Natural killer cell (primary cell): ENCODE results near the gene CLEC4F. TPM values are rescaled to one million over a fixed set of nuclear protein-coding genes. Genes with fewer than 3 reads are reported as not detected.

ENCODE experiments used
- ATAC-seq, 3 donors: fragments of 150-1000 bp in 2 of 3; fragments of 200-7000 bp in 1 of 3; cut with Tn5 transposase; 1 replicate in 1 of 3; 2 replicates in 2 of 3; pipeline ENCODE4 v1.10.0; 2021; ENCODE audit warnings: mild to moderate bottlenecking in 2 of 3, moderate library complexity in 2 of 3
- DNase-seq, 2 donors: peaks; one replicate each; pipeline versions ENCODE4 v3.0.0 to v3.0.0-alpha.2; 2013 to 2021; ENCODE audit warnings: mixed read lengths in 1 of 2
- H3K27ac ChIP-seq: one replicate; pipeline ENCODE4 v1.5.1; 2013; ENCODE audit warnings: mild to moderate bottlenecking, low read length
- H3K27me3 ChIP-seq: one replicate; pipeline ENCODE4 v1.6.1; 2013; ENCODE audit warnings: low read length; ENCODE audit not compliant: control insufficient read depth, insufficient read depth
- H3K36me3 ChIP-seq: one replicate; pipeline ENCODE4 v1.6.1; 2013; ENCODE audit warnings: low read length; ENCODE audit not compliant: control insufficient read depth, insufficient read depth
- H3K4me1 ChIP-seq: one replicate; pipeline ENCODE4 v1.6.1; 2013; ENCODE audit warnings: low read length; ENCODE audit not compliant: control insufficient read depth, insufficient read depth
- H3K4me3 ChIP-seq: one replicate; pipeline ENCODE4 v1.5.1; 2013; ENCODE audit warnings: low read length
- H3K9me3 ChIP-seq: one replicate; pipeline ENCODE4 v1.6.1; 2013; ENCODE audit warnings: low read length; ENCODE audit not compliant: control insufficient read depth, insufficient read depth
- H3K27ac Mint-ChIP-seq, 2 donors: one replicate each; pipeline ENCODE4 v1.8.0; 2022; ENCODE audit warnings: mild to moderate bottlenecking in 2 of 2, mixed read lengths in 2 of 2, moderate library complexity in 1 of 2
- H3K27me3 Mint-ChIP-seq, 2 donors: one replicate each; pipeline ENCODE4 v1.8.0; 2022; ENCODE audit warnings: low read depth in 2 of 2, mixed read lengths in 2 of 2
- H3K36me3 Mint-ChIP-seq: one replicate; pipeline ENCODE4 v1.8.0; 2022; ENCODE audit warnings: mixed read lengths
- H3K4me1 Mint-ChIP-seq, 2 donors: one replicate each; pipeline ENCODE4 v1.8.0; 2022; ENCODE audit warnings: mixed read lengths in 2 of 2
- H3K4me3 Mint-ChIP-seq: one replicate; pipeline ENCODE4 v1.8.0; 2022; ENCODE audit warnings: mild to moderate bottlenecking, moderate library complexity, mixed read lengths
- H3K9me3 Mint-ChIP-seq, 2 donors: one replicate each; pipeline ENCODE4 v1.8.0; 2022; ENCODE audit warnings: mixed read lengths in 2 of 2
- CTCF ChIP-seq: fragments of 200-600 bp; IDR thresholded peaks from one replicate; pipeline ENCODE4 v1.8.0; 2022; ENCODE audit warnings: antibody characterized with exemption
- WGBS: methylation state at CpG from one replicate; pipeline ENCODE4 v1.1.7; 2013; ENCODE audit warnings: missing lambda C conversion rate; ENCODE audit not compliant: insufficient coverage; 5-methylcytosine and 5-hydroxymethylcytosine counted together
- intact Hi-C: fragments of 100-400 bp; cut with micrococcal nuclease; formaldehyde crosslinking; loops from one replicate; pipeline ENCODE4 v1.14.2; 2022
- total RNA-seq, 4 donors: library from RNA; stranded (reverse); fragments of 120-200 nt in 1 of 4; gene quantifications; one replicate each; pipeline versions ENCODE4 v1.2.3 to v1.2.4, GENCODE V29; 2013 to 2022

Gene CLEC4F
- total RNA-seq: 1 to 10 TPM in 1 of 3 donors, under 1 TPM in 2; 0.33 to 1.4 (median 0.39) TPM
- total RNA-seq (2013): 0.25 TPM

GRCh38 chr2:70820499-70820898, at the start of gene CLEC4F:
TSS of gene CLEC4F (minus strand) at chr2:70820599. CDS start at chr2:70820523, 76 bp downstream.
- Mint-ChIP-seq H3K27ac (no peak within 1 kb of the TSS), H3K4me1 (peaks cover 22 to 28% of the 10 kb centered on the region in 2 donors), H3K9me3 (no peaks in the 10 kb centered on the region), H3K27me3 (no peaks in the 10 kb centered on the region), H3K36me3 (no peaks in the 10 kb centered on the region), H3K4me3 (no peak within 1 kb of the TSS)
- Histone ChIP-seq H3K4me3 (no peak within 1 kb of the TSS), H3K27ac (no peak within 1 kb of the TSS), H3K4me1 (peaks cover 16% of the 10 kb centered on the region), H3K27me3 (no peaks in the 10 kb centered on the region), H3K36me3 (no peaks in the 10 kb centered on the region), H3K9me3 (no peaks in the 10 kb centered on the region)
- 83% methylated on average over 7 of the region's 7 CpGs for WGBS
- no peak for DNase-seq
- intact Hi-C loops: no loop called here
- ATAC-seq: no peak
- no peak for TF ChIP-seq CTCF

GRCh38 chr2:70868970-70869369, 48.6 kb upstream of the CLEC4F start:
- Mint-ChIP-seq H3K9me3 (no peaks in the 10 kb centered on the region), H3K27ac (no peak overlapping the region), H3K4me1 (peaks cover 7 to 14% of the 10 kb centered on the region in 2 donors), H3K4me3 (no peak overlapping the region), H3K36me3 (no peaks in the 10 kb centered on the region), H3K27me3 (peaks cover 14 to 17% of the 10 kb centered on the region in 2 donors)
- WGBS: 71% methylated on average over 1 of the region's 1 CpG
- ATAC-seq (no peak), DNase-seq (no peak)
- intact Hi-C loops: no loop called here
- peaks cover 14% of the 10 kb centered on the region for H3K27me3 ChIP-seq
- no peak for TF ChIP-seq CTCF
- H3K4me3 ChIP-seq: no peak overlapping the region
- H3K36me3 ChIP-seq: no peaks in the 10 kb centered on the region
- no peak overlapping the region for H3K27ac ChIP-seq
- no peaks in the 10 kb centered on the region for H3K9me3 ChIP-seq
- peaks cover 11% of the 10 kb centered on the region for H3K4me1 ChIP-seq

DNA sequence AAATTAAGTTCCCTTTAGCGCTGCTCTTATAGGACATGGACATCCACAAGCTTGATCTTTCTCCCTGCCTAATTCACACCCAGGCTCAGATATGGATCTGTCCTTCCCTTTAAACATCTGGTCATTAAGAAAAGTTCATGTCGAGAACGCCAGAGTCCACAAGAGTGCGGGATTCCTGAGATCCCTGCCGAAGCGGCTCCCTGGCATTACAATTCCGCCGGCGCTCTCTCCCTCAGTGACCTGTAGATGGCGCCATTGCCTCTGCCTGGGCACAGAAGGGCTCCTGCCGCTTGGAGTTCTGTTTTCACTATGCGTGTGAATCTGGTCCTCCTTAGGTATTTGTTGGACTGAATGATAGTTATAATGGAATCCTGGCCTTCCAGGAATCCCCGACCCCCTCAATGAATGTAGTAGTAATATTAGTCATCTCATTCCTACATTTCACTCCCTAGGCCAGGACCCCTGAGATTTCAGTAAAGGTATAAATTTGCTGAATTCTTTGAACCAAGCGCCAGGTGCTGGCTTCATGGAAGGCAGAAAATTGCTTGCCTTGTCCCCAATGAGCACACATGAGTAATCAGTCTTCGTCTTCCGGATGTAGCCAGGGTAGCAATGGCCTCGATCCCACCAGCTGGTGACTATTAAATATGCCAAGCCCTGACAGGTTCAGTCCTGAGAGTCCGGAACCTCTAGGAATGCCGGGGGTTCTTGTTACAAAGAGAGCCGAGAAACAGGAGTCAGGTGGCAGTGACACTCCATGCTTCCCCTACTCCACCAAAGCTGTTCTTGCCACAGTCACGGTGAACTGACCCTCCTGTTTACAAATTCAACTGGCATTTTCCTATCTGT, 41.6 kb upstream of the CLEC4F start:
- peak; percentile 72 to 85 for DNase-seq
- H3K4me3 Mint-ChIP-seq: peak overlapping the region; percentile 43
- no peaks in the 10 kb centered on the region for H3K36me3 Mint-ChIP-seq
- H3K27ac Mint-ChIP-seq: peak overlapping the region in 1 of 2 donors; percentile 65
- Histone ChIP-seq H3K27ac (no peak overlapping the region), H3K27me3 (peaks cover 5% of the 10 kb centered on the region), H3K36me3 (no peaks in the 10 kb centered on the region), H3K9me3 (no peaks in the 10 kb centered on the region), H3K4me3 (no peak overlapping the region), H3K4me1 (peaks cover 6% of the 10 kb centered on the region)
- H3K27me3 Mint-ChIP-seq: peaks cover 7 to 23% of the 10 kb centered on the region in 2 donors
- H3K9me3 Mint-ChIP-seq: no peaks in the 10 kb centered on the region
- H3K4me1 Mint-ChIP-seq: peaks cover 6 to 15% of the 10 kb centered on the region in 2 donors
- peak; percentile 81 to 99 (median 95) for ATAC-seq
- intact Hi-C loops: loop anchor here (1.0 to 2.0 kb wide), 3 partner anchors 59 to 86 kb away; no protein-coding TSS in a partner anchor
- peak; percentile 96 for TF ChIP-seq CTCF
- 40% methylated on average over 19 of the region's 21 CpGs for WGBS
